HG02642 (cell line): ENCODE measurements around the gene CCNYL1.

Experiments used
- ATAC-seq: cut with Tn5 transposase; IDR thresholded peaks from one replicate; pipeline ENCODE4 v1.9.1; 2021; ENCODE audit warnings: mild to moderate bottlenecking; ENCODE audit not compliant: unreplicated experiment, poor library complexity

CCNYL1 gene

GRCh38 chr2:207763303-207763917 is 52.0 kb downstream of the CCNYL1 start:
- no peak for ATAC-seq

GRCh38 chr2:207764096-207764630 is 52.7 kb downstream of the CCNYL1 start:
- no peak for ATAC-seq

DNA sequence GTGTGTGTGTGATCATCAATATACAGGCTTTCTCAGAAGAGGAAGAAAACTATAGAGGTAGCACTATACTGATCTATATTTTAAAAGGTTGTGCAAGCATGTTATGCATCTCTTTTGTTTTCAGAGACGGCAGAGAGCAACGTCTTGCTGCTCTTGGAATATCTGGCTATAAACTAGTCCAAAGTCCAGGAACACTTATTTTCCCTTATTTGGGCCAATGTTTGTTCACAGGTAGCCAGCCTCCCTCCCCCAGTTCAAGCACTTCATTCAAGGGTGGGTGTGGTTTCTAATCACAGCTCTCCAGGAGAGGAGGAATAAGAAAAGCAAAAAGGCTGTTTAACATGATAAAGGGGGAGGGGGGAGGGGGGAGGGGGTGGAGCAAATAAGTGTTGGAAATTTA is 54.1 kb downstream of the CCNYL1 start:
- no peak for ATAC-seq

DNA sequence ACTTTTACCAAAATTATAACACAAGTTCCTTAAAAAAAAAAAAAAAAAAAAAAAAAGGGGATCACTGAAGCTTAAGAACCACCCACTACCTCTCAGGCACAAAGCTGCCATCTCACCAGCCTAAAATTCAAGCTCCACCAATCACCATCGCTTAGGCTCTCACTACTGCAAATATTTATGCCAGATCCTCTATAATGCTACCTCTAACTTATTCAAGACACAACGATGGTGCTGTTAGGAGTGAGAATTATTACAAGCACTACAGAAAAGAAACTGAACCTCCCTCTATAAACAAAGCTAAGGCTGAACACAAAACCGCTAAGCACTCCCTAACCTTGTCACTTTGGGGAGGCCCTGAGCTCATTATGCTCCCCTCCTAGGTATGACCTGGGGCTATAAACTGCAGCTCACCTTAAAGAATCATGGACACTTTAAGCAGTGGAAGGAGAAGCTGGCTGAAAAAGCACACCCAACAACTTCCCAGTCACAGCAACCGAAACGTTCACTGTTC is 54.7 kb downstream of the CCNYL1 start:
- ATAC-seq, result no peak

DNA sequence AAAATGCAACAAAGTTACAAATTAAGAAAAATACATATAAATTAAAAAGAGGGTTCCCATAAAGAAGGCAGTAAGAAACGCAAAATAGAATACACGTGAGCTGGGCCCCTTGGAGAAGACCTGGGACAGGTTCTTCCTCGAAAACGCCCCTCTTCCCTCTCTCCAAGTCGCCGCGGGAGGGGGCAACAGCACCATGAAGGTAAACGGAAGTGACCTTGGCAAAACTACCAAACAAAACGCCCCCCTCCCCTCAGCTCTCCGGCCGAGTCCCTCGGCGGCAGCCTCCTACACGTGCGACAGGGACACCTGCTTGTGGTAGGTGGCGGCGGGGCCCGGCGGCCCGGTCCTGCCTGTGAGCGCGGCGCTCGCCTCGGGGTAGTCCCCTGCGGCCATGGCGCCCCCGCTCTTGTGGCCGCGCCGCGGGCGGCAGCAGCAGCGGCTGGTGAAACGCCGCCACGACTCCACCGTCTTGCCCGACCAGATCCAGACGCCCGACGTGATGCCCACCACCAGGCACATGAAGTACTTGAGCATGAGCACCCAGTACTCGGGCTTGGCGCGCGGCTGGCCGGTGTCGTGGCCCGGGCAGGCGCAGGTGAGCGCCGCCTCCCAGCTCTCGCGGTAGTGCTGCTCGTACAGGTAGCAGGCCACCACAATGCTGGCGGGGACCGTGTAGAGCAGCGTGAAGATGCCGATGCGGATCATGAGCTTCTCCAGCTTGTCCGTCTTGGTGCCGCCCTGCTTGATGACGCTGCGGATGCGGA is 55.4 kb downstream of the CCNYL1 start:
- no peak for ATAC-seq

GRCh38 chr2:207767461-207768167 is 56.2 kb downstream of the CCNYL1 start:
- ATAC-seq, result no peak

DNA sequence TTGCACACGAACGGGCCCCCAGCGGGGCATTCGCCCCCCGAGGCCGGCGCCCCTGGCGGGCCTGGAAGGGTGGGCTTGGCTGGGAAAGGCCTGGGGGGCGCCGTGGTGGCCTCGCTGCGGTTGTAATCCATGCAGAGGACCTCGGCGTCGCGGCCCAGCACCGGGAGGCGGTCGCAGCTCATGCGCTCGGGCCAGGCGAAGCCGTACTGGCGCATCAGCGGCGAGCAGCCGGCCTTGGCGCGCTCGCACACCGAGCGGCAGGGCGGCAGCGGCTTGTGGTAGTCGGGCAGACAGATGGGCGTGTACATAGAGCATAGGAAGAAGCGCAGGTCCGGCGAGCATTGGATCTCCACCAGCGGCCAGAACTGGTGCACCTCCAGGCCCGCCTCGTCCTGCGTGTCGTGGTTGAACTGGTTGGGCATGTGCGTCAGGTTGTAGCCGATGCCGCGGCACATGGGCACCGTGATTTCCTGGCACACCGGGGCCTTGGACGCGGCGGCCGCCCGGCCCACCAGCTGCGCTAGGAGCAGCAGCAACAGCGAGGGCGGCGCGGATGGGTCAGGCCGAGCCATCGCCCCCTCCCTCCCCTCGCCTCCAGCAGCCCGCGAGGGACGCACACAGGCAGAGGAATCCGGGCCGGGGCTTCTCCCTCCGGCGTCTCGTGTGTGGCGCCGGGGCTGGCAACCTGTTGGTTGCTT is 56.9 kb downstream of the CCNYL1 start:
- no peak for ATAC-seq

- peak; percentile 22 for ATAC-seq
These were observed 57.6 kb downstream of the CCNYL1 start for GRCh38 chr2:207768866-207769596.

GRCh38 chr2:207770602-207771404 is 59.4 kb downstream of the CCNYL1 start:
- ATAC-seq, result no peak

DNA sequence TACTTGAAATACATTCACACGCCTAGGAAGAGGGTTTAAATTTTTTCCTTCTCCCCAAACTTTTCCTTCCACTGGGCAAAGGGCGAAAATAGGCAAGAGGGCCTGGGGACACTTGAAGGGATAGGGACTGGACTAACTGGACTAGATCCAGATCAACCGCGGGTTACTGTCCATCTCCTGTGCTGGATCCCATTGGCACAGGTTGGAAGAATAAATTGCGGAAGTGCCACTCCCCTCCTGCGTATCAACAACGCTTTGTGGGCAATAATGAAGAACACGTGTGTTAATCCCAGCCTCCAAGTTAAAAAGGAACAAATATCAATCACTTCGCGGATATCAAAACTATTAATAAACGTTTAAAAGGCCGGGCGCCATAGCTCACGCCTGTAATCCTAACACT is 60.0 kb downstream of the CCNYL1 start:
- no peak for ATAC-seq

DNA sequence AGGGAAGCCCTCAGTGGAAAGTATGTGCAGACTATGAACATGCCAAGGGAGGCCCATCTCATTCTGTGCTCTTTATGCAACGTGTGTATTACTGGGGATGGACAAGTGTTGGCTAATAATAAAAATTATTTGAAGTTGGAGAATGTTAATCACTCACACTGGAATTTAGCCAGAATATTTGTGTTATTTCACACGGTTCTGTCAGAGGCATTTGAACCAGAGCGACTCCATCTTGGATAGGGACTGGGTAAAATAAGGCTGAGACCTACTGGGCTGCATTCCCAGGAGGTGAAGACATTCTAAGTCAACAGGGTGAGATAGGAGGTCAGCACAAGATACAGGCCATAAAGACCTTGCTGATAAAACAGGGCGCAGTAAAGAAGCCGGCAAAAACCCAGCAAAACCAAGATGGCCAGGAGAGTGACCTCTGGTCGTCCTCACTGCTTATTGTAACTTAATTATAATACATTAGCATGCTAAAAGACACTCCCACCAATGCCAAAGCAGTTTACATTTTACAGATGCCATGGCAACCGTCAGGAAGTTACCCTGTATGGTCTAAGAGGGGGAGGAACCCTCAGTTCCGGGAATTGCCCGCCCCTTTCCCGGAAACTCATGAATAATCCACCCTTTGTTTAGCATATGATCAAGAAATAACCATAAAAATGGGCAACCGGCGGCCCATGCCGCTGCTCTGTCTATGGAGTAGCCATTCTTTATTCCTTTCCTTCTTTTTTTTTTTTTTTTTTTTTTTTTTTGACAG is 60.8 kb downstream of the CCNYL1 start:
- no peak for ATAC-seq

GRCh38 chr2:207772844-207773205 is 61.4 kb downstream of the CCNYL1 start:
- ATAC-seq, result no peak

GRCh38 chr2:207775473-207775872 is 64.0 kb downstream of the CCNYL1 start:
- ATAC-seq, result no peak

DNA sequence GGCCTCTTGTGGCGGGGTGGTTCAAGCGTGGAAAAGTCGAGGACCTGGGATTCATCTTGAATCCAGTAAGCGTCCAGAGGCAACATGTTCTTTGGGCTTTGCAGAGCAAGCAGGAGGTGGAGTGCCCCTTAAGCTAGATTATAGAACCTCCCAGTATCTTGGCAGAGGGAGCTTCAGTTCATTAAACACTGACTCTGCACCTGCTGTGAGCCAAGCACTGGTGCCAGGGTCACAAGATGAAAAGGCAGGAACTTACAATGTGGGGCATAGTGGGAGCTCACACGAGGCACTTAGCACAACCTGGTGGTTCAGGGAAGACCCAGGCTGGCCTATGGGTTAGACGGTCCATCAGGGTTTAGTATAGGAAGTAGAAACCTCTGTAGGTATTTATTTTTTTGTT is 65.7 kb downstream of the CCNYL1 start:
- ATAC-seq, result no peak

DNA sequence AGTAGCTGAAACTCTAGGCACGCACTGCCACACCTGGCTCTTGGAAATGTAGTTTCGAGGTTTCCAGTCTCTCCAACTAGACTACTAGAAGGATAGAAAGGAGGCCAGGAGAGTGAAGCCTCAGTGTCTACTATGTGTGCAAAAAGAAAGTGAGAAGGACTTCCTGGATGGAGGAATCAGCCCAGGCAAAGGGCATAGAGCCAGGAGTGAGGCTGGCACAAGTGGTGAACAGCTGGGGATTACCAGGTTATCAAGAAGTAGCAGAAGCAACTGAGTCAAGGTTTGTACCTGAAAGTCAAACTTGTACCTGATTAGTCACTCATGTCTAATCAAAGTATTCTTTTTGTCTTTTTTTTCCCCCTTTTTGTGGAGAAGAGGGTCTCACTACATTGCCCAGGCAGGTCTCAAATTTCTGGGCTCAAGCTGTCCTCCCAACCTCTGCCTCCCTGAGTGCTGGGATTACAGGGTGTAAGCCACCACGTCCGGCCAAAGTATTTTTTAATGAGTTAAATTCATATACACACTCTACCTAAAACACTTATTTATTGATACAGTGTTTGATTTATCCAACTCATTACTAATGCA is 67.0 kb downstream of the CCNYL1 start:
- no peak for ATAC-seq

DNA sequence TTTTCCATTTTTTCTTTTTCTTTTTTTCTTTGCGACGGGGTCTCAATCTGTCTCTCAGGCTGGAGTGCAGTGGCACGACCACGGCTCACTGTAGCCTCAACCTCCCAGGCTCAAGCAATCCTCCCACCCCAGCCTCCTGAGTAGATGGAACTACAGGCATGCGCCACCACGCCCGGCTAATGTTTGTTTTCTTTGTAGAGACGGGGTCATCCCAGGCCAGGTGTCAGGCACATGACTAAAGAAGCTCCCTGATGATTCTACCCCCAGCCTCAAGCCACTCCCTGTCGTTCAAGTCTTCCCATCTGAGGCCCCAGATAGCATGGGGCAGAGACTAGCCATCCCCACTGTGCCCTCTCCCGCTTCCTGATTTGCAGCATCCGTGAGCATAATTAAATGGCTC is 68.1 kb downstream of the CCNYL1 start:
- ATAC-seq, result no peak

DNA sequence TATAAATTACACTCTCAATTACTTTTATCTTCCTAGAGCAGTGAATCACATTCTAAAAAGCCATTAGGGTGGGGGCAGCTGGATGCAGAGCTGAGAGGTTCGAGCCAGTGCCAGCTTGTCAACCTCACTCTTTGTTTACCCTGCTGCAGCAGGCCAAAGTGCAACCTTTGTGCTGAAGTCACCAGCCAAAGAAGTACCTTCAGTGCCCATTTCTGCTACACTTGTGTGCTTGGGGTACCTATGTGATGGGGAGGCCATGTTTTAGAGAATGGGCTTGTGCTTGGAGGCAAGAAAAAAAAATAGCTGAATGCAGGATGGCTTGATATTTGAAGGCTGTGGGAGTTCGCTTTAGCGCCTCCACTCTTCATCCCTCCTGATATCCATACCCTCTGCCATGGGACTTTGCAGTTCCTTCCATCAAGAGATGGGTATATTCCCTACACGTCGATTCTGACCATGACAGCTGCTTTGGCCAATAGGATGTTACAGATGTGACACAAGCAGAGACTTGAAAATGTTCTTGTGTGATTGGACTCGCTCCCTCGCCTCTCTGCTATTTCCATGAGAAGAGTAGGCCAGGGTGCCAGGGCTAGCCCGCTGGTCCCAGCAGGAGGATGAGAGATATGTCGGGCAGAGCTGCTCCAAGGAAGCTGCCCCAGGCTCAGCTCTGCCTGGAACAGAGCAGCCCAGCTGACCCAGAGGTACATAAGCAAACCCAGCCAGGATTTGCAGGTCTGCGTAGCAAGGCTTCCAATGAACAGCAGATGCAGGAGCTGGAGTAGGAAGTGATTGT is 71.0 kb downstream of the CCNYL1 start:
- ATAC-seq, result no peak
